H1 (cell line): ENCODE data around the gene SCMH1. TPM values are rescaled to one million over a fixed set of nuclear protein-coding genes. Genes with fewer than 3 reads are reported as not detected.

Source experiments
- CTCF ChIA-PET: fragments of 300-600 bp; sonication (Branson Sonifier 250); formaldehyde crosslinking; loops from one replicate; lab custom pipeline; 2021; ENCODE audit not compliant: partially characterized antibody; lab: Charles Lee
- POLR2A ChIA-PET: fragments of 300-600 bp; sonication (Branson Sonifier 250); formaldehyde crosslinking; loops from one replicate; lab custom pipeline; 2021; ENCODE audit warnings: inconsistent platforms; ENCODE audit not compliant: partially characterized antibody; lab: Charles Lee
- DNase-seq, 2 experiments: peaks; one replicate each; pipeline versions ENCODE4 v3.0.0 to v3.0.0-alpha.2; 2010 to 2022; ENCODE audit warnings: low spot score in 2 of 2, low read depth in 1 of 2, mixed read lengths in 1 of 2
- FAIRE-seq: peaks from 2 replicates; lab custom pipeline; 2011; peaks lifted over from hg19 to GRCh38; lab: Jason Lieb, UNC
- H2AFZ ChIP-seq: 2 replicates; pipeline ENCODE4 v1.8.1; 2012; ENCODE audit warnings: low read length, inconsistent platforms
- H2AK5ac ChIP-seq: 2 replicates; pipeline ENCODE4 v1.6.1; 2013; ENCODE audit warnings: low read depth, low read length
- H2BK120ac ChIP-seq: replicated peaks from 2 replicates; pipeline ENCODE3; 2013; ENCODE audit warnings: low read depth, low read length, inconsistent platforms
- H2BK12ac ChIP-seq: 2 replicates; pipeline ENCODE4 v1.6.1; 2013; ENCODE audit warnings: low read depth, low read length
- H2BK15ac ChIP-seq: 2 replicates; pipeline ENCODE4 v1.6.1; 2013; ENCODE audit warnings: low read length
- H2BK20ac ChIP-seq: 2 replicates; pipeline ENCODE4 v1.6.1; 2013; ENCODE audit warnings: low read length
- H2BK5ac ChIP-seq: 2 replicates; pipeline ENCODE4 v1.6.1; 2013; ENCODE audit warnings: low read depth, low read length
- H3K14ac ChIP-seq: 2 replicates; pipeline ENCODE4 v1.6.1; 2013; ENCODE audit warnings: inconsistent platforms; ENCODE audit not compliant: insufficient read length
- H3K18ac ChIP-seq: 2 replicates; pipeline ENCODE4 v1.6.1; 2013; ENCODE audit warnings: low read length; ENCODE audit errors: extremely low read depth
- H3K23ac ChIP-seq: 2 replicates; pipeline ENCODE4 v1.6.1; 2013; ENCODE audit warnings: inconsistent platforms; ENCODE audit not compliant: insufficient read length
- H3K23me2 ChIP-seq: 2 replicates; pipeline ENCODE4 v1.6.1; 2013; ENCODE audit warnings: low read depth, low read length
- H3K27ac ChIP-seq: 2 replicates; pipeline ENCODE4 v1.6.1; 2011; ENCODE audit warnings: low read depth, low read length, inconsistent platforms
- H3K27me3 ChIP-seq, 4 experiments: replicated peaks in 1 of 4; 1 replicate in 1 of 4; 2 replicates in 3 of 4; pipeline versions ENCODE4 v1.6.1 to v1.8.1; 2011 to 2013; ENCODE audit warnings: low read length in 3 of 4, mild to moderate bottlenecking in 3 of 4, inconsistent platforms in 2 of 4, mixed read lengths in 2 of 4, moderate library complexity in 1 of 4; ENCODE audit not compliant: control insufficient read depth in 3 of 4, insufficient read depth in 3 of 4; ENCODE audit errors: extremely low read depth in 1 of 4
- H3K36me3 ChIP-seq, 4 experiments: 2 replicates each; pipeline versions ENCODE4 v1.6.1 to v1.8.1; 2011 to 2013; ENCODE audit warnings: mild to moderate bottlenecking in 4 of 4, low read length in 3 of 4, moderate library complexity in 2 of 4, control low read depth in 1 of 4, inconsistent platforms in 1 of 4; ENCODE audit not compliant: insufficient read depth in 4 of 4, control insufficient read depth in 2 of 4
- H3K4ac ChIP-seq: replicated peaks from 2 replicates; pipeline ENCODE3; 2013; ENCODE audit warnings: low read length, low read depth, mixed read lengths, inconsistent platforms; ENCODE audit not compliant: insufficient read length
- H3K4me1 ChIP-seq, 4 experiments: replicated peaks in 1 of 4; 1 replicate in 1 of 4; 2 replicates in 3 of 4; pipeline versions ENCODE4 v1.6.1 to v1.8.1; 2011 to 2013; ENCODE audit warnings: low read length in 3 of 4, inconsistent platforms in 2 of 4, mixed read lengths in 1 of 4; ENCODE audit not compliant: insufficient read depth in 4 of 4, control insufficient read depth in 3 of 4
- H3K4me2 ChIP-seq, 2 experiments: 2 replicates each; pipeline versions ENCODE4 v1.6.1 to v1.8.1; 2011 to 2013; ENCODE audit warnings: low read depth in 2 of 2, low read length in 2 of 2, control low read depth in 1 of 2, inconsistent platforms in 1 of 2, mild to moderate bottlenecking in 1 of 2; ENCODE audit not compliant: insufficient read depth in 1 of 2
- H3K4me3 ChIP-seq, 4 experiments: fragments of 200-600, 300-600 bp in 1 of 4; sonication (generic), shearing (Covaris generic), sonication (Bioruptor Twin) in 1 of 4; 2 replicates each; pipeline versions ENCODE4 v1.5.1 to v1.8.1; 2011 to 2016; ENCODE audit warnings: low read length in 4 of 4, low read depth in 3 of 4, control low read depth in 2 of 4, inconsistent platforms in 2 of 4, mild to moderate bottlenecking in 2 of 4, mixed read lengths in 1 of 4, moderate library complexity in 1 of 4; ENCODE audit not compliant: insufficient read depth in 2 of 4; ENCODE audit errors: extremely low read depth in 1 of 4
- H3K56ac ChIP-seq: replicated peaks from 2 replicates; pipeline ENCODE3; 2013; ENCODE audit warnings: low read depth, mild to moderate bottlenecking, mixed read lengths, low read length, inconsistent platforms; ENCODE audit not compliant: insufficient read length
- H3K79me1 ChIP-seq: 2 replicates; pipeline ENCODE4 v1.6.1; 2013; ENCODE audit warnings: low read depth, low read length, control low read depth
- H3K79me2 ChIP-seq, 2 experiments: 2 replicates each; pipeline versions ENCODE4 v1.6.1 to v1.8.1; 2012 to 2013; ENCODE audit warnings: low read length in 2 of 2, mild to moderate bottlenecking in 2 of 2, inconsistent platforms in 1 of 2; ENCODE audit not compliant: insufficient read depth in 2 of 2, control insufficient read depth in 1 of 2
- H3K9ac ChIP-seq, 4 experiments: replicated peaks in 1 of 4; 1 replicate in 1 of 4; 2 replicates in 3 of 4; pipeline versions ENCODE4 v1.6.1 to v1.8.1; 2011 to 2013; ENCODE audit warnings: low read depth in 3 of 4, low read length in 3 of 4, control low read depth in 2 of 4, mild to moderate bottlenecking in 2 of 4, moderate library complexity in 2 of 4, inconsistent platforms in 1 of 4; ENCODE audit errors: extremely low read depth in 1 of 4
- H3K9me3 ChIP-seq, 2 experiments: 2 replicates each; pipeline versions ENCODE4 v1.6.1 to v1.8.1; 2012 to 2013; ENCODE audit warnings: mild to moderate bottlenecking in 2 of 2, moderate library complexity in 2 of 2, control low read depth in 1 of 2, inconsistent platforms in 1 of 2, low read depth in 1 of 2, low read length in 1 of 2, mixed read lengths in 1 of 2; ENCODE audit not compliant: insufficient read depth in 2 of 2
- H4K20me1 ChIP-seq, 2 experiments: replicated peaks in 1 of 2; 2 replicates each; pipeline versions ENCODE3 to v1.8.1; 2011 to 2013; ENCODE audit warnings: inconsistent platforms in 2 of 2, low read length in 2 of 2, mild to moderate bottlenecking in 1 of 2; ENCODE audit not compliant: insufficient read depth in 2 of 2, control insufficient read depth in 1 of 2
- H4K5ac ChIP-seq: 2 replicates; pipeline ENCODE4 v1.6.1; 2013; ENCODE audit warnings: low read length, low read depth, mixed read lengths, inconsistent platforms; ENCODE audit not compliant: insufficient read length
- H4K8ac ChIP-seq: 2 replicates; pipeline ENCODE4 v1.8.0; 2013; ENCODE audit warnings: mild to moderate bottlenecking, moderate library complexity, low read length, inconsistent platforms; ENCODE audit not compliant: insufficient read depth; ENCODE audit errors: extremely low read depth
- H4K91ac ChIP-seq: replicated peaks from 2 replicates; pipeline ENCODE3; 2013; ENCODE audit warnings: low read length, mixed read lengths, inconsistent platforms; ENCODE audit not compliant: insufficient read length
- RBBP5 ChIP-seq: IDR thresholded peaks from 2 replicates; pipeline ENCODE4 v1.7.1; 2012; ENCODE audit warnings: low read depth, mild to moderate bottlenecking, inconsistent platforms, low read length, moderate library complexity, borderline replicate concordance
- SP1 ChIP-seq: IDR thresholded peaks from 2 replicates; pipeline ENCODE4 v1.6.1; 2011; ENCODE audit warnings: low read depth, low read length
- WGBS, 2 experiments: shearing (Covaris generic) in 1 of 2; methylation state at CpG; one replicate each; pipeline versions ENCODE4 v1.1.6 to v1.1.7; 2013 to 2015; ENCODE audit warnings: low lambda C conversion rate in 2 of 2, mixed read lengths in 2 of 2, inconsistent platforms in 1 of 2, low coverage in 1 of 2, missing lambda C conversion rate in 1 of 2; ENCODE audit not compliant: insufficient replicate concordance in 2 of 2, insufficient coverage in 1 of 2, insufficient read length in 1 of 2; ENCODE audit errors: extremely low coverage in 1 of 2, missing lambda C conversion rate in 1 of 2; 5-methylcytosine and 5-hydroxymethylcytosine counted together
- polyA plus RNA-seq, 7 experiments: library from polyadenylated mRNA; depleted of rRNA in 3 of 7; stranded (reverse) in 5 of 7; unstranded in 2 of 7; fragments of >200 nt in 5 of 7; fragments of 200-250 nt in 2 of 7; gene quantifications; 1 replicate in 5 of 7; 2 replicates in 1 of 7; 4 replicates in 1 of 7; pipeline versions ENCODE4 v1.2.1 to v1.2.3, GENCODE V29; 2011 to 2013; ENCODE audit warnings: missing spikeins in 2 of 7, mixed read lengths in 2 of 7
- total RNA-seq: library from RNA; stranded (reverse); fragmentation: NEBNext Ultra II Directional; extraction: Animal tissue kit (Norgen Biotek cat#: 25700); gene quantifications from 2 replicates; pipeline ENCODE4 v1.2.1, GENCODE V29; 2021

The SCMH1 gene
- total and polyA plus RNA-seq, 2 of the 8 experiments (the other 6 are each of a cell fraction or from before 2014, with no cell fraction given), result 16.6 to 30.7 TPM

DNA sequence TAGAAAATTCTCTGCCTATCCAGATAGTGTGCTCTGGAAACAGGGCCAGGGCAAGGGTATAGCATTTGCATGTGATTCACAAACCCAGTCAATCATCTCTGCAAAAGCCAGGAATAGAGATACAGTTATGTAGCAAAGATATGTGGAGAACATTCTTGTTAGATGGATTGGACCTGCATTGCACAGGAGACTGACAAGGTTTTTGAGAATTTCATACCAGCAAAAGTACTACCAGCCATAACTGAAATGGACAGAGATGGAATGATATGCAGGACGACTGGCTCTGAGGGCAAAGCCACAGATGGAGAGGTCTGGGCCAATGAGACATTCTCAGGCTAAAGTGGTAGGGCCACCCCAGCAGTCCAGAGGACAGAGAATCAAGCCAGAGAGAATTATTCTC lies 24.7 kb downstream of the SCMH1 start:
- no peaks in the 10 kb centered on the region for H3K79me1 ChIP-seq
- no peak overlapping the region for H3K4me3 ChIP-seq
- H3K79me2 ChIP-seq, result 0 out of 4 replicates have a peak, but pooled peaks cover 0 to 1% of the 10 kb centered on the region in 2 experiments
- H4K91ac ChIP-seq, result no peak overlapping the region
- no peak overlapping the region for H4K8ac ChIP-seq
- DNase-seq (no peak), FAIRE-seq (no peak)
- no peaks in the 10 kb centered on the region for H3K27me3 ChIP-seq
- no peaks in the 10 kb centered on the region; the same call in 1 of the 2 replicates for H3K23me2 ChIP-seq
- H3K18ac ChIP-seq, result no peak overlapping the region
- H3K4ac ChIP-seq, result no peak overlapping the region
- no peak overlapping the region for H3K14ac ChIP-seq
- 90% methylated on average over 1 of the region's 1 CpG; no CpG with 5 or more reads in 1 of the 2 experiments for WGBS, 2 experiments
- no peak overlapping the region for H3K4me2 ChIP-seq
- H2BK12ac ChIP-seq, result no peak overlapping the region
- peaks cover 0 to 9% (median 0%) of the 10 kb centered on the region in 4 experiments; a peak in 1 of 8 replicates for H3K36me3 ChIP-seq
- H2BK120ac ChIP-seq, result no peak overlapping the region
- H3K23ac ChIP-seq, result no peak overlapping the region
- no peak overlapping the region for H2BK5ac ChIP-seq
- H2AFZ ChIP-seq, result no peak overlapping the region
- no peak overlapping the region for H2AK5ac ChIP-seq
- H2BK20ac ChIP-seq, result no peak overlapping the region
- POLR2A ChIA-PET, result no interaction called here
- H3K9ac ChIP-seq, result no peak overlapping the region
- H2BK15ac ChIP-seq, result no peak overlapping the region
- CTCF ChIA-PET, result no interaction called here
- no peaks in the 10 kb centered on the region for H3K4me1 ChIP-seq
- no peak overlapping the region for H4K5ac ChIP-seq
- no peaks in the 10 kb centered on the region for H4K20me1 ChIP-seq
- no peak overlapping the region for H3K27ac ChIP-seq
- no peak overlapping the region for H3K56ac ChIP-seq
- H3K9me3 ChIP-seq, result peaks cover 9 to 14% of the 10 kb centered on the region in 2 experiments
- TF ChIP-seq RBBP5, result no peak
- TF ChIP-seq SP1, result no peak
